Measurements from ENCODE around the gene EDARADD. TPM values are rescaled to one million over a fixed set of nuclear protein-coding genes. Genes with fewer than 3 reads are reported as not detected.

EDARADD gene
- total and polyA plus RNA-seq, 4 donors, result 0.13 to 0.67 (median 0.26) TPM

GRCh38 chr1:236403905-236404696 is 10.0 kb downstream of the EDARADD start:
- TF ChIP-seq FOXA2 (IDR thresholded peaks at IDR 0.05) (no peak), ZBTB33 (IDR thresholded peaks at IDR 0.05) (no peak), YY1 (IDR thresholded peaks at IDR 0.05) (no peak), JUND (IDR thresholded peaks at IDR 0.05) (no peak), HNF4G (IDR thresholded peaks at IDR 0.05) (no peak), SP1 (IDR thresholded peaks at IDR 0.05) (no peak), TAF1 (conservative IDR thresholded peaks at IDR 0.05) (no peak), FOXA1 (IDR thresholded peaks at IDR 0.05) (no peak), NR2F2 (IDR thresholded peaks at IDR 0.05) (no peak), EGR1 (IDR thresholded peaks at IDR 0.05; ENCODE audit: low read depth in 2 of 2) (no peak)
- TF ChIP-seq, protein P1, sequence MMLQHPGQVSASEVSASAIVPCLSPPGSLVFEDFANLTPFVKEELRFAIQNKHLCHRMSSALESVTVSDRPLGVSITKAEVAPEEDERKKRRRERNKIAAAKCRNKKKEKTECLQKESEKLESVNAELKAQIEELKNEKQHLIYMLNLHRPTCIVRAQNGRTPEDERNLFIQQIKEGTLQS (IDR thresholded peaks at IDR 0.05), result no peak
- TF ChIP-seq, protein P2, sequence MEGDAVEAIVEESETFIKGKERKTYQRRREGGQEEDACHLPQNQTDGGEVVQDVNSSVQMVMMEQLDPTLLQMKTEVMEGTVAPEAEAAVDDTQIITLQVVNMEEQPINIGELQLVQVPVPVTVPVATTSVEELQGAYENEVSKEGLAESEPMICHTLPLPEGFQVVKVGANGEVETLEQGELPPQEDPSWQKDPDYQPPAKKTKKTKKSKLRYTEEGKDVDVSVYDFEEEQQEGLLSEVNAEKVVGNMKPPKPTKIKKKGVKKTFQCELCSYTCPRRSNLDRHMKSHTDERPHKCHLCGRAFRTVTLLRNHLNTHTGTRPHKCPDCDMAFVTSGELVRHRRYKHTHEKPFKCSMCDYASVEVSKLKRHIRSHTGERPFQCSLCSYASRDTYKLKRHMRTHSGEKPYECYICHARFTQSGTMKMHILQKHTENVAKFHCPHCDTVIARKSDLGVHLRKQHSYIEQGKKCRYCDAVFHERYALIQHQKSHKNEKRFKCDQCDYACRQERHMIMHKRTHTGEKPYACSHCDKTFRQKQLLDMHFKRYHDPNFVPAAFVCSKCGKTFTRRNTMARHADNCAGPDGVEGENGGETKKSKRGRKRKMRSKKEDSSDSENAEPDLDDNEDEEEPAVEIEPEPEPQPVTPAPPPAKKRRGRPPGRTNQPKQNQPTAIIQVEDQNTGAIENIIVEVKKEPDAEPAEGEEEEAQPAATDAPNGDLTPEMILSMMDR (IDR thresholded peaks at IDR 0.05; ENCODE audit: low read depth, low read length, missing input control), result no peak
- TF ChIP-seq, protein P3, sequence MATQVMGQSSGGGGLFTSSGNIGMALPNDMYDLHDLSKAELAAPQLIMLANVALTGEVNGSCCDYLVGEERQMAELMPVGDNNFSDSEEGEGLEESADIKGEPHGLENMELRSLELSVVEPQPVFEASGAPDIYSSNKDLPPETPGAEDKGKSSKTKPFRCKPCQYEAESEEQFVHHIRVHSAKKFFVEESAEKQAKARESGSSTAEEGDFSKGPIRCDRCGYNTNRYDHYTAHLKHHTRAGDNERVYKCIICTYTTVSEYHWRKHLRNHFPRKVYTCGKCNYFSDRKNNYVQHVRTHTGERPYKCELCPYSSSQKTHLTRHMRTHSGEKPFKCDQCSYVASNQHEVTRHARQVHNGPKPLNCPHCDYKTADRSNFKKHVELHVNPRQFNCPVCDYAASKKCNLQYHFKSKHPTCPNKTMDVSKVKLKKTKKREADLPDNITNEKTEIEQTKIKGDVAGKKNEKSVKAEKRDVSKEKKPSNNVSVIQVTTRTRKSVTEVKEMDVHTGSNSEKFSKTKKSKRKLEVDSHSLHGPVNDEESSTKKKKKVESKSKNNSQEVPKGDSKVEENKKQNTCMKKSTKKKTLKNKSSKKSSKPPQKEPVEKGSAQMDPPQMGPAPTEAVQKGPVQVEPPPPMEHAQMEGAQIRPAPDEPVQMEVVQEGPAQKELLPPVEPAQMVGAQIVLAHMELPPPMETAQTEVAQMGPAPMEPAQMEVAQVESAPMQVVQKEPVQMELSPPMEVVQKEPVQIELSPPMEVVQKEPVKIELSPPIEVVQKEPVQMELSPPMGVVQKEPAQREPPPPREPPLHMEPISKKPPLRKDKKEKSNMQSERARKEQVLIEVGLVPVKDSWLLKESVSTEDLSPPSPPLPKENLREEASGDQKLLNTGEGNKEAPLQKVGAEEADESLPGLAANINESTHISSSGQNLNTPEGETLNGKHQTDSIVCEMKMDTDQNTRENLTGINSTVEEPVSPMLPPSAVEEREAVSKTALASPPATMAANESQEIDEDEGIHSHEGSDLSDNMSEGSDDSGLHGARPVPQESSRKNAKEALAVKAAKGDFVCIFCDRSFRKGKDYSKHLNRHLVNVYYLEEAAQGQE (IDR thresholded peaks at IDR 0.05), result no peak
- no peak overlapping the region for H3K4me3 ChIP-seq (ENCODE audit: low read depth in 1 of 3, low read length in 3 of 3)
- no peak overlapping the region for H3K27ac ChIP-seq (ENCODE audit: low read depth in 1 of 2, low read length in 2 of 2)
- WGBS, result 79% methylated on average over 18 of the region's 18 CpGs
- DNase-seq (ENCODE audit: low spot score), result no peak
- H3K4me1 ChIP-seq (ENCODE audit: control insufficient read depth in 4 of 4, insufficient read depth in 4 of 4, low read length in 3 of 4), result peaks cover 0 to 6% (median 2%) of the 10 kb centered on the region in 4 donors
- no peaks in the 10 kb centered on the region for H3K27me3 ChIP-seq (ENCODE audit: control insufficient read depth in 4 of 4, insufficient read depth in 4 of 4, low read length in 3 of 4)
- no peaks in the 10 kb centered on the region for H3K36me3 ChIP-seq (ENCODE audit: control insufficient read depth in 4 of 4, insufficient read depth in 3 of 4, low read depth in 1 of 4, low read length in 3 of 4)
- no peak overlapping the region for H3K9ac ChIP-seq (ENCODE audit: low read depth in 1 of 2, low read length in 2 of 2)
- H3K9me3 ChIP-seq (ENCODE audit: control insufficient read depth in 4 of 4, low read length in 3 of 4), result no peaks in the 10 kb centered on the region

- no peak overlapping the region for H3K27ac ChIP-seq (ENCODE audit: low read depth in 1 of 2, low read length in 2 of 2)
- no peaks in the 10 kb centered on the region for H3K36me3 ChIP-seq (ENCODE audit: control insufficient read depth in 4 of 4, insufficient read depth in 3 of 4, low read depth in 1 of 4, low read length in 3 of 4)
- 92% methylated on average over 5 of the region's 5 CpGs for WGBS
- H3K4me3 ChIP-seq (ENCODE audit: low read depth in 1 of 3, low read length in 3 of 3), result no peak overlapping the region
- H3K27me3 ChIP-seq (ENCODE audit: control insufficient read depth in 4 of 4, insufficient read depth in 4 of 4, low read length in 3 of 4), result no peaks in the 10 kb centered on the region
- no peaks in the 10 kb centered on the region for H3K4me1 ChIP-seq (ENCODE audit: control insufficient read depth in 4 of 4, insufficient read depth in 4 of 4, low read length in 3 of 4)
- DNase-seq (ENCODE audit: low spot score), result no peak
- H3K9me3 ChIP-seq (ENCODE audit: control insufficient read depth in 4 of 4, low read length in 3 of 4), result no peaks in the 10 kb centered on the region
- no peak overlapping the region for H3K9ac ChIP-seq (ENCODE audit: low read depth in 1 of 2, low read length in 2 of 2)
- TF ChIP-seq RAD21 (IDR thresholded peaks at IDR 0.05) (no peak), FOXA1 (IDR thresholded peaks at IDR 0.05) (no peak), JUND (IDR thresholded peaks at IDR 0.05) (no peak), FOXA2 (IDR thresholded peaks at IDR 0.05) (no peak), GABPA (IDR thresholded peaks at IDR 0.05 in 1 of 2, conservative IDR thresholded peaks at IDR 0.05 in 1 of 2) (no peak), YY1 (IDR thresholded peaks at IDR 0.05) (no peak), TAF1 (conservative IDR thresholded peaks at IDR 0.05) (no peak), RXRA (IDR thresholded peaks at IDR 0.05) (no peak), HNF4A (conservative IDR thresholded peaks at IDR 0.05) (no peak)
- TF ChIP-seq, protein P1 (IDR thresholded peaks at IDR 0.05), result no peak
- TF ChIP-seq, protein P4, sequence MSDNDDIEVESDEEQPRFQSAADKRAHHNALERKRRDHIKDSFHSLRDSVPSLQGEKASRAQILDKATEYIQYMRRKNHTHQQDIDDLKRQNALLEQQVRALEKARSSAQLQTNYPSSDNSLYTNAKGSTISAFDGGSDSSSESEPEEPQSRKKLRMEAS (IDR thresholded peaks at IDR 0.05), result no peak
- TF ChIP-seq, protein P3 (IDR thresholded peaks at IDR 0.05), result no peak
Observed at GRCh38 chr1:236407059-236407458, 13.0 kb downstream of the EDARADD start.

Measured in liver (tissue), 9 donors.